ENCODE measurements around the gene TSPAN33. TPM values are rescaled to one million over a fixed set of nuclear protein-coding genes. Genes with fewer than 3 reads are reported as not detected.
"Not testable (repeated sequence)": the region's sequence is repeated elsewhere in the genome, so short reads cannot be mapped to it uniquely, and the experiment has no call there.

The TSPAN33 gene
- polyA plus RNA-seq, 1 donor: 61.0 TPM

DNA sequence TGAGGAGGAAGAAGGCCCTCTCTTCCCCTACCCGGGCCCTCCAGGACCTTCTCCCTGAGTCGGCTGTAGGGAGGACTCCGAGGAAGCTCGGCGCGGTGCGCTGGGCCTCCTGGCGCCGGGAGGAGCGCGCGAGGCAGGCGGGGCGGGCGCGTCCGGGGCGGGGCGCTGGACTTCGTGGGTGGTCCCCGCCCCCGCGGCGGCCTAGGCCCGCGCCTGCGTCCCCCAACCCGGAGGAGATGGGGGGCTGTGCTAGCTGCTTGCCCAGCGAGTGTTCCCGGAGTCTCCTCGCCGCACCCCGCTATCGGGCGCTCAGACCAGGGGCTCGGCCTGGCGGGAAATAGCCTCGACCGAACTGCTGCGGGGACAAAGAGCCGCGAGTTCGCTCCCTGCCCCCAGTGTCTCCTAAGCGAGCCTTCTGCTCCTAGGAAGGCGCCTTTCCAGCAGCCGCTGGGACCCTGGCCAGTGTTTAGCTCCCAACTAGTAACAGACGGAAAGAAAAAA is 24.7 kb downstream of the TSPAN33 start:
- peak; percentile 62 for DNase-seq

DNA sequence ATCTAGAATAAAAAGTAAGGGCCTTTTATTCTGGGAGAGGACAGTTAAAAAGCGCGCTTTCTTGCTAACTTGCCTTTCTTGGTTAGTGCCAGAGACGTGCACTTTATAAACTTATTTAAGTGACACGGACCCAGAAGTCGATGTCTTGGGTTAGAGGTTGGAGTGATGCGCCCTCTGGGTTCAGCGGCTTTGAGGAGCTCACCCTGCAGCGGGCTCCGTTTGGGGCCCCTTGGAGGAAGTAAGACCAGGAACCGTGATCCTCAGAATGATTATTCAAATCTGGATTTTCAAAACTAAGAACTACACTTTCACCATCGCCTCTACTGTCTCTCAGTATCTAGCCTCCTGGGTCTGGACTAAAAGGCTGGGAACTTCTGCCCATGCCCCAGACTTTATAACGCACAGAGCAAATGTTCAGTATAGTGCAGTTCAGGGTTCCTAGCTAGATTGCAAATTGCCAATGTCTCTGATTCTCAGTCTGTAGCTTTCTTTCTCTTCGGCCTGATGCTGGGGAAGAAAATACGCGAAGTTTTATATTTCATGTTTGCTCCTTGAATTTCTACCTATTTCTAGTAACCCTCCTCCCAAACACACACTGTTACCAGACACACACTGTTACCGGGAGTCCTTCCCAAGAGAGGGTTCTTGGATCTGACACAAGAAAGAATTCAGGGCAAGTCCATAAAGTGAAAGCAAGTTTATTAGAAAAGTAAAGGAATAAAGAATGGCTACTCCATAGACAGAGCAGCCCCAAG is 25.4 kb downstream of the TSPAN33 start:
- DNase-seq: no peak

DNA sequence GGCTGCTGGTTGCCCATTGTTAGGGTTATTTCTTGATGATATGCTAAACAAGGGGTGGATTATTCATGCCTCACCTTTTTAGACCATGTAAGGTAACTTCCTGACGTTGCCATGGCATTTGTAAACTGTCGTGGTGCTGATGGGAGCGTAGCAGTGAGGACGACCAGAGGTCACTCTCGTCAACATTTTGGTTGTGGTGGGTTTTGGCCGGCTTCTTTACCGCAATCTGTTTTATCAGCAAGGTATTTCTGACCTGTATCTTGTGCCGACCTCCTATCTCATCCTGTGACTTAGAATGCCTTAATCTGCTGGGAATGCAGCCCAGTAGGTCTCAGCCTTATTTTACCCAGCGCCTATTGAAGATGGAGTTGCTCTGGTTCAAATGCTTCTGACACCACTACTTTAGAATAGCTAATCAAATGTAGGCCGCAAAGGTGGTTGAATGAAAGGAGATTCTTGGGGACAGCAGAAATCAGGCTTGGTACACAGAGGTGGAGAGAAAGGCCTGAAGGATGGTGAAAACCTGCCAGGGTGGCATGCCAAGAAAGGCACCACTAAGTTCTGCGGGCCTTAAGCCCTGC is 26.0 kb downstream of the TSPAN33 start:
- DNase-seq: no peak

DNA sequence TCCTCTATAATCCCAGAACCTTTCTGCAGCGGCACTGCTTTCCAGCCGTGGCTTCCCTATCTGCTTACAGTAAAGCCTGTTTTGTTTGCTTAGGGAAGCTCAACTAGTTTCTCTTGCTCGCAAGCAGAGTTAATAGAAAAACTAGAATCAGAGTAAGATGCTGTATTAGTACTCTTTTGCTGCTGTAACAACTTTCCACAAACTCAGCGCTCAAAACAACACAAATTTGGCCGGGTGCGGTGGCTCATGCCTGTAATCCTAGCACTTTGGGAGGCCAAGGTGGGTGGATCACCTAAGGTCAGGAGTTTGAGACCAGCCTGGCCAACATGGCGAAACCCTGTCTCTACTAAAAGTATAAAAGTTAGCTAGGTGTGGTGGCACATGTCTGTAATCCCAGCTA is 29.4 kb downstream of the TSPAN33 start:
- not testable (repeated sequence) for DNase-seq

DNA sequence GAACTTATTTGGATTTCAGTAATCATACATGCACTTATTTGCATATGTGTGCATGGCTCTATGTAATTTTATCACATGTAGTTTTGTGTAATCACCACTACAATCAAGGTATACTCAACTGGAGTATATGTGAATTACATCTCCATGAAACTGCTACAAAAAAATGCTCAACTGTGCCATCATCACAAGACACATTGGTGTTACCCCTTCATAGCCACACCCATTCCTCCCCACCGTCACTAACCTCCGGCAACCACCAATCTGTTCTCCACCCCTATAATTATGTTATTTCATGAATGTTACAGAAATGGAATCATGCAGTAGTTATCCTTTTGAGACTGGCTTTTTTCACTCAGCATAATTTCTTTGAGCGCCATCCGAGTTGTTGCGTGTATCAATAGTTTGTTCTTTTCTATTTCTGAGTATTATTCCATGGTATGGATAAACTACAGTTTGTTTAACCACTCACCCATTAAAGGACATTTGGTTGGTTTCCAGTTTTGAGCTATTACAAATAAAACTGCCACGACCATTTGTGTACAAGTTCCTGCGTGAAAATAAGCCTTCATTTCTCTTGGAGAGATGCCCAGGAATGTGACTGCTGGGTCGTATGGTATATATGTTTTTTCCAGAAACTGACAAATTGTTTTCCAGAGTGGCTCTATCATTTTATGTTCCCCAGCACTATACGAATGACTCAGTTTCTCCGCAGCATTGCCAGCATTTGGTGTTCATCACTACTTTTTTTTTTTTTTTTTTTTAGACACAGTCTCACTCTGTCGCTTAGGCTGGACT is 32.6 kb downstream of the TSPAN33 start:
- DNase-seq: no peak

DNA sequence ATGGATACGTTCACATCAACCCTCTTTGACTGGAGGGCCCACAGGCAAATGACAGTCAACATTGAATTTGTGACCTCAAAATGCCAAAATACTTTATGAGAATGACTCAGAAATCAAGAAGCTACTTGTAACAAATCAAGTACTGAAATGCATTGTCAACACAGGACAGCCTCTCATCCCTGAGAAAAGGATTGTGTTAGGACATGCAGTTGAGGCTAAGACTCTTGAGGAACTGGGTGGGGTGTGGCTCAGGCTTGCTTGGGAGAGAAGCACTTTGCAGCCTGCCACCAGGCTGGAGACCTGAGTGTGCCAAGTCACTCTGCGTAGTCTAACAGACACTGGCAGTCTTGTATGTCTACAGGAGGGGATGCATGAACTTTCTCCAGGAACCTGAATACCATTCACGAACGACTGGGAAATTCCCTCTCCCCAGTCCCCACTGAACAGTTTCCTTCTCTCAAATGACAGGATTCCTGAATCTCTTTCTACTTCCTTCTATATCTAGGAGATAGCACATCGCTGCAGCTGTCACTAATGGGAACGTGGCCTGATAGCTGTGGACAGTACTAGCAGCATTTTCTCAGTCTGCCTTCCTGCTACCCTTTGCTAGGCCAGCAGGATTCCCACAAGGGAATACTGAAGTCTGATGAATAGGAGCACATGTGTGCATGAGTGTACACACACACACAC is 40.6 kb downstream of the TSPAN33 start:
- no peak for DNase-seq

DNA sequence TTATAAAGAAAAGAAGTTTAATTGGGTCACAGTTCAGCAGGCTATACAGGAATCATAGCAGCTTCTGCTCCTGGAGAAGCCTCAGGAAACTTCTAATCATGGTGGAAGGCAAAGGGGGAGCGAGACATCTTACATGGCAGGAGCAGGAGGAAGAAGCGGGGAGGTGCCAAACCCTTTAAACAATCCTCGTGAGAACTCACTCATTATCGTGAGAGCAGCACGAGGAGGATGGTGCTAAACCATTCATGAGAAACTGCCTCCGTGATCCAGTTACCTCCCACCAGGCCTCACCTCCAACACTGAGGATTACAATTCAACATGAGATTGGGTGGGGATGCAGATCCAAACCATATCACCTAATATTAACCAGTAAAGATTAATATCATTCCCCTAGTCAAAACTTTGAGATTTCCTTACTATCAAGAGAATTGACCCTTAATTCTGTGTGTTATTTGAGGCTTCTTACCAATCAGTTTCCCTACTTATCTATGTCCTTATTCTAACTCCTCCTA is 42.3 kb downstream of the TSPAN33 start:
- DNase-seq: no peak

DNA sequence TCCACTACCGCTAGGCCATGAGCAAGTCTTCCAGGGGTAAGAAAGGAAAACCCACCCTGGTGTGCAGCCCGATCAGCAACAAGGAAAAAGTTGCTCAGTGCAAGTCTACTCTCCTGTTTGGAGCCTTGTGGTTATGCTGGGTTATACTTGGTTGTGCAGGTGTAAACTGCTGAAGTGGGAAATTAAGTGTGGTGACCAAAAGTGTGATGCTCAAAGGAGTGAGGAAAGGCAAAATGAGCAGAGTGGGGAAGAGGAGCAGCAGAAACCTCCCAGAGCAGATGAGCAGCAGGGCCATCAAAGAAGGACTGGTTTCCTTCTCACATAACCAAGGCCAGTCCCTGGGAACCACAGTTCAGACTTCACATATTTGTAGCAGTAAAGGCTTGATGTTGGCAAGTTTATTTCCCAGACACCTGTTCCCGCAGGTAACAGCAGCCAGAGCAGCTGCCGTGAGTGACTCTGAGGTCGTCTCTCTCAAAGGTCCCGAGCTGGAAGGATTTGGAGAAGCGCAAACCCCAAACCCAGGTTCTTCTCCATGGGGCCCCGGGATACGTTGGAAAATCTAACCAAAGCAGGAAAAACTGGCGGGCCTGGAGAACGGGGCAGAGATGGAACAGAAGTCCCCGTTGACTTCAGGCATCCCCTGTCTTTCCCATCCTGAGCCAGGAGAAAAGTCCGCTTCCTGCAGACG is 43.3 kb downstream of the TSPAN33 start:
- DNase-seq: no peak

DNA sequence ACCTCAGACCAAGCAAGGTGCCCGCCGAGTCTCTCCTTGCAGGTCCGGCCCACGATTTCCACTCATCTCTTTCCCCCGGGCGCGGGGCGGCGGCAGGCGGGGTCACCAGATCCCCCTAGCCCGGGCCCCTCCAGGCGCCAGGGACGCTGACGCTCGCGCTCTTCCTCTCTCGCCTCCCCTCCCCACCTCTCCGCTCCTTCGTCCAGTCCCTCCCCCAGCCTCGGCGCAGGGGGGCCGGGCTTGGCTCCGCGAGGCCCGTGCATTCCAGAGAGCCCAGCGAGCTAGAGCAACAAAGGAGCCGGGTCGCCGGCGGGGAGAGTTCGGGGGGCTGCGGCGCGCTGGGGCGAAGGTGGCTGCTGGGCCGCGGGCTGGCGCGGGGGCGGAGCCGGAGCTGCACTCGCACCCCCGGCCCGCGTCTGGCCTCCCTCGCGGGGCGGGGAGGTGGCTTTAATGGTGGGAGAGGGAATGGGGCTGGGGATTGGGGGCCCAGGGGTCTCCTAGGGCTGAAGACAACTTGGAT is 43.9 kb downstream of the TSPAN33 start, which contains the start of gene SMO:
Gene SMO (plus strand): TSS at position 262 of the 520 bp plus-strand sequence. CDS start 519 bp downstream, outside the sequence.
- DNase-seq: peak; percentile 91

DNA sequence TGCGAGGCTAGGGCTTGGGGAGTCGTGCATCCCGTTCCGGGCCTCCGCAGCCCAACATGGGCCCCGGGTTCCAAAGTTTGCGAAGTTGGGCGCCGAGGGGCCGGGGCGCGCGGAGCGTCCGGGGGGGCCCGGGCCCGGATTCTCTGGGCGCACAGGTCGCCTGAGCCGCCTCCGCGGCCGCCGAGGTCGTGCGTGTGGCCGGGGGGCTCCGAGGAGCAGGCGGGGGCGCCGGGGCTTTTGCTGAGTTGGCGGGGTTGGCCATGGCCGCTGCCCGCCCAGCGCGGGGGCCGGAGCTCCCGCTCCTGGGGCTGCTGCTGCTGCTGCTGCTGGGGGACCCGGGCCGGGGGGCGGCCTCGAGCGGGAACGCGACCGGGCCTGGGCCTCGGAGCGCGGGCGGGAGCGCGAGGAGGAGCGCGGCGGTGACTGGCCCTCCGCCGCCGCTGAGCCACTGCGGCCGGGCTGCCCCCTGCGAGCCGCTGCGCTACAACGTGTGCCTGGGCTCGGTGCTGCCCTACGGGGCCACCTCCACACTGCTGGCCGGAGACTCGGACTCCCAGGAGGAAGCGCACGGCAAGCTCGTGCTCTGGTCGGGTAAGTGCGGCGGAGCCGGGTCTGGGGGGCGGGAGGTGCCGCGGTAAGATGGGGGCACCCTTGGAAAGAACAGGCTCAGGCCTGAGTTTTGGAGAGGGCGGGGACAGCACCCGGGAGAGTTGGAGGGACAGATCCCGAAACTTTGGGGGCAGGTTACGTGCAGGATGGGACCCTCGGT is 44.6 kb downstream of the TSPAN33 start:
- DNase-seq: peak; percentile 22

DNA sequence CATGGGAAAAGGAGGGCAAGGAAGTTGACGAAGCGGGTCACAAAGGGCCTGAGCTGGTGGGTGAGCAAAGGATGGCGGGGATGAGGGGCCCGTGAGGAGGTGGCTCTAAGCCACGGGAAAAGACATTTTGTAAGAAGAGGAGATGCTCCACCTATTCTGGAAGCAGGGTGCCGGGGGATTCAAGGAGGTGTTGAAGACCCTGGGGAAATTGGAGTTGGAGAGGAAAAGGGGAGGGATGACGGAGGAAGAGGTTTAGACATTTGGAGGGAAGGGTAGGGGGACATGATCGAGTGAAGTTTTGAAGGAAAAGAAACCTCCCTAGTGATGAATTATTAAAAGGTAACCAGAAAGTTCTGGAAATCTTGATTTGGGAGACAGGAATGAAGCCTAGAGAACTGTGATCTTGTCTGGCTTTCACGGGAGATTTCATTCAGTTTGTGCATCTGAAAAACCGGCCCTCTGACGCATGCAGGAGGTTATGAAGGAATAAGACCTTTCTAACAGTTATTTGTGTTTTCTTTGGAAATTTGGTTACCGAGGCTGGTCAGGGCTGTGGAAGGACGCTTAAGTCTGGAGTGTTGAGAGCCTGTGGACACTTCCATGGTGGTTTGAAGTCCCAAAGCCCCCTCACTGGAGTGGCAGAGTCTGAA is 45.3 kb downstream of the TSPAN33 start:
- no peak for DNase-seq

DNA sequence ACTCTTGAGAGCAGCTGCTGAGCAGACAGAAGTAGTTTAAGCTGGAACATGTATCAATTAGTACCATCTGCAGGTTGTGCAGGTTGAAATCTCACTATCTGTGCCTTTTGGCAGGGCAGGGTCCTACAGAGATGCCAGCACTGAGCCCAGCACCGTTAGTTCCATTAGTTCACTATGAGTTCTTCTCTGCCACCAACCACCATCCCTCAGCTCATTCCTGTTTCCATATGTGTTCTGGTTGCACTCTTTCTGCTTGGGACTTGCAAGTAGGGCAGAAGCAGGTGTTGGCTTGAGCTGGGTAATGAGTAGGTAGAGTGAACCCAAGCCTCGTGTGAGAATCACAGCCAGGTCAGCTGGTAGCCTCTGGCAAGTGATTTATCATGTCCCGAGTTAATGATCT is 46.8 kb downstream of the TSPAN33 start:
- DNase-seq: no peak

DNA sequence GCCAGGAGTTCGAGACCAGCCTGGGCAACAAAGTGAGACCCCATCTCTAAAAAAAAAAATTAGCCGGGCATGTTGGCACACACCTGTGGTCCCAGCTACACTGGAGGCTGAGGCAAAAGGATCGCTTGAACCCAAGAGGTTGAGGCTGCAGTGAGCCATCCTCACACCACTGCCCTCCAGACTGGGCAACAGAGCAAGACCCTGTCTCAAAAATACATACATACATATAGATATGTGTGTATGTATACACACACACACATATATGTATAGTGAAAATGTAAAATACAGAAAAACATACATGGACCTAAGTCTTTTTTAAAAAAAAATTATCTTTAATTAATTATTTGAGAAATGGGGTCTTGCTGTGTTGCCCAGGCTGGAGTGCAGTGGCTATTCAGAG is 49.4 kb downstream of the TSPAN33 start:
- no peak for DNase-seq

DNA sequence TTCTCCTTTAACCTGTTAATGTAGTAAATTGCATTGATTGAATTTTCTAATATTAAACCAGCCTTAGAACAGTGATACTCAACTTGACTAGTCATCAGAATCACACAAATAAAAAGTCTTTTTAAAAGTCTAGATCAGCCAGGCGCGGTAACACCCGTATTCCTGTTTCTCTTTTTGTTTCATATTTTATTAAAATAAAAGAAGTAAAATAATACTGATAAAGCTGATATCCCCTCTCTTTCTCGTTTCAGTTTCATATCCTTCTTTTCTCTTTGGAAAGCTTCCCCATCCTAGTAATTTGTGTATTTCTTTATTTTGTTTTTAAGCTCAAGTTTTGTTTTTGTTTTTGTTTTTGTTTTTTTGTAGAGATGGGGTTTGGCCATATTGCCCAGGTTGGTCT is 53.3 kb downstream of the TSPAN33 start:
- no peak for DNase-seq

DNA sequence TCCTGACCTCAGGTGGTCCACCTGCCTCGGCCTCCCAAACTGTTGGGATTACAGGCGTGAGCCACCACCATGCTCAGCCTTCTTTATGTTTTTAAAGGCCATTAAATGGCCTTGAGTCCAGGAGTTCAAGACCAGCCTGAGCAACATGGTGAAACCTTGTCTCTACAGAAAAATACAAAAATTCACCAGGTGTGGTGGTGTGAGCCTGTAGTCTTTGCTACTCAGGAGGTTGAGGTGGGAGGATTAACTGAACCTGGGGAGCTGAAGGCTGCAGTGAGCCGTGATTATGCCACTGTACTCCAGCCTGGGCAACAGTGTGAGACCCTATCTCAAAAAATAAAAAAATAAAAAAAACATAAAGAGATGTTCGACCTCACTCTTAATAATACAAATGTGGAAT is 54.9 kb downstream of the TSPAN33 start:
- no peak for DNase-seq

DNA sequence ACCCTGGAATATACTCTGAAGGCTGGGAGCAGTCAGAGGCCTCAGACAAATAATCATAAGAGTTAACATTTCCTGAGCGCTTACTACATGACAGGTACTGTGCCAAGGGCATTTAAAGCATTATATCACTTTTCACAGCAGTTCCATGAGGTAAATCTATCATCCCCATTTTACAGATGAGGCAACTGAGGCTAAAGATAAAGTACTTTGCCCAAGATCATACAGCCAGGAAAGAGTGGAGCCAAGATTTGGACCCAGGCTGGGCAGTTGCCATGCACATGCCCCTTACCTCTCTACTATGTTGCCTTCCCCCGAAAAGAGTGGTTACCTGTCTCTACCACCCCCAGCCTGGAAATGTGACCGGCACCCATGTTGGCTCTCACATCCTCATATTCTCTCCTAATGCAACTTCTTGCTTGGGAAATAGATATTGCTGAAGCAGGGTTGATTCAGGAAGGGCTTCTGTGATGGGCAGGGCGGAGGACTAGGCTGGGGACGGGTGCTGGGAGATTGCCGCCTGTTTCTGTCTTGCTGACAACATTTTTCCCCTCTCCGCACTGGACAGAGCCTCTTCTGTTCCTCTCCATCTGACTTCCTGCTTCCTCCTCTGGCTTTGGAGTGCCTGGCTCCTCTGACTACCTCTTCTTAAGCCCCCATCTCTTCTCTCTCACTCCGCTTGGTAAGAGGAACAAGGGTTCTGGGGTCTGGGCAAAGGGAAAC is 57.7 kb downstream of the TSPAN33 start:
- DNase-seq: no peak

DNA sequence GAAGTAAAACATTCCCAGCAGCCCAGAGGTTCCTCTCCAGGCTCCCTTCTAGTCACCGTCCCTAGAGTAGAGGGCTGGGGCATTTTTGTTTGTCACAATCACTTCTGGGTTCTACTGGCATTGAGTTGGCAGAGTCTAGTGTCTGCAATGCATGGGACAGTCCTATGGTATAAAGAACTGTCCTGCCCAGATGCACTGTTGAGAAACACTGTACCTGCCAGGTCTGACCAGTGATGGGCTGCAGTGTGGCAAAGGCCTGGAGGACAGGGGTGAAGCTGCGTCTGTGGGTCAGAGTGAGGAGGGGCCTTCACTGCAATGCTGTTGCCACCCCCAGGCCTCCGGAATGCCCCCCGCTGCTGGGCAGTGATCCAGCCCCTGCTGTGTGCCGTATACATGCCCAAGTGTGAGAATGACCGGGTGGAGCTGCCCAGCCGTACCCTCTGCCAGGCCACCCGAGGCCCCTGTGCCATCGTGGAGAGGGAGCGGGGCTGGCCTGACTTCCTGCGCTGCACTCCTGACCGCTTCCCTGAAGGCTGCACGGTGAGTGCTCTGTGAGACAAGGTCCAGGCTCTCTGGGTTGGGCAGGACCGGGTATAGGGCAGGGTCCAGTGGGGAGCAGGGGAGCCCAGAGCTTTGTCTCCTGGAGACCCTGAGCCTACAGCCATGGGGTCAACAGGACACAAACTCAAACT is 58.7 kb downstream of the TSPAN33 start:
- no peak for DNase-seq

DNA sequence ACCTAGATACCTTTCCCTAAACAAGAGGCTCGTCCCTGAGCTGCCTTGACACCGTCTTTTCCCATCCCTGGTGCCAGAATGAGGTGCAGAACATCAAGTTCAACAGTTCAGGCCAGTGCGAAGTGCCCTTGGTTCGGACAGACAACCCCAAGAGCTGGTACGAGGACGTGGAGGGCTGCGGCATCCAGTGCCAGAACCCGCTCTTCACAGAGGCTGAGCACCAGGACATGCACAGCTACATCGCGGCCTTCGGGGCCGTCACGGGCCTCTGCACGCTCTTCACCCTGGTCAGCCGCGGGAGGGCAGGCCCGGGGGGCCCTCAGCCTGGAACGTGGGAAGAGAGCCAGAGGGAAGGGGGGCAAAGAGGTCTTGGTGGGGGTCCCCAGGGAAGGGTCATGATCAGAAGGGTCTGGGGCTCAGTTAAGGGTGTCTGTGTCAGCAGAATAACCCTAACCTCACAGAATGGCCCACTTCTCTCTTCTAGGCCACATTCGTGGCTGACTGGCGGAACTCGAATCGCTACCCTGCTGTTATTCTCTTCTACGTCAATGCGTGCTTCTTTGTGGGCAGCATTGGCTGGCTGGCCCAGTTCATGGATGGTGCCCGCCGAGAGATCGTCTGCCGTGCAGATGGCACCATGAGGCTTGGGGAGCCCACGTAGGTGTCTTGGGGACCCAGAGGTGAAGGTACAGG is 60.8 kb downstream of the TSPAN33 start:
- DNase-seq: no peak

Measured in left kidney (tissue), 2 donors.